GM18517 (cell line): Measurements from ENCODE around the gene AKT3.

Experiments
- ATAC-seq: cut with Tn5 transposase; IDR thresholded peaks from one replicate; pipeline ENCODE4 v1.9.1; 2021; ENCODE audit warnings: mild to moderate bottlenecking, moderate library complexity; ENCODE audit not compliant: unreplicated experiment

AKT3 gene

GRCh38 chr1:243564814-243565213 is 285.2 kb downstream of the AKT3 start:
- no peak for ATAC-seq

DNA sequence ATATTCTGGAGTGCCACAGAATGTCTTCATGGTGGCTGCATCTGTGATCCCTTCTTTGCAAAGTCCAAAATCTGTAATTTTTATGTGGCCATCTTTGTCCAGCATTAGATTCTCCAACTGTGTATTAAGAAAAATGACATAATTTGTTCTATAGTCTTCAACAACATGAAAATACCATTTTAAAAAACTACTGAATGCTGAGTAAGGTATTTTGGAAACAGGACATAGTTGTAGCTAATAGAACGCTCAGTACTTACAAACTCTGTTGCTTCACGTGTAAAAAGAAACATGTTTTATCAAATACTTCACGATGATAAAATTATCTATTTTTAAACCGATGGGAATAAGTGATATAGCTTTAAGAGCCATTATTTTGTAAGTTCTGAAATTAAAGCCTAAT is 286.3 kb downstream of the AKT3 start:
- no peak for ATAC-seq

- ATAC-seq = no peak
These were observed 287.6 kb downstream of the AKT3 start for GRCh38 chr1:243562473-243562872.

GRCh38 chr1:243561588-243562319 is 288.3 kb downstream of the AKT3 start:
- ATAC-seq = no peak

GRCh38 chr1:243559575-243560162 is 290.4 kb downstream of the AKT3 start:
- ATAC-seq = no peak

- no peak for ATAC-seq
These were observed 291.5 kb downstream of the AKT3 start for GRCh38 chr1:243558576-243558975.

- no peak for ATAC-seq
These were observed 292.2 kb downstream of the AKT3 start for GRCh38 chr1:243557866-243558265.

- ATAC-seq = no peak
These were observed 295.4 kb downstream of the AKT3 start for GRCh38 chr1:243554686-243555085.

- no peak for ATAC-seq
These were observed 297.0 kb downstream of the AKT3 start for GRCh38 chr1:243553090-243553489.

- no peak for ATAC-seq
These were observed 299.8 kb downstream of the AKT3 start for GRCh38 chr1:243550276-243550675.

GRCh38 chr1:243549791-243550190 is 300.3 kb downstream of the AKT3 start:
- no peak for ATAC-seq

DNA sequence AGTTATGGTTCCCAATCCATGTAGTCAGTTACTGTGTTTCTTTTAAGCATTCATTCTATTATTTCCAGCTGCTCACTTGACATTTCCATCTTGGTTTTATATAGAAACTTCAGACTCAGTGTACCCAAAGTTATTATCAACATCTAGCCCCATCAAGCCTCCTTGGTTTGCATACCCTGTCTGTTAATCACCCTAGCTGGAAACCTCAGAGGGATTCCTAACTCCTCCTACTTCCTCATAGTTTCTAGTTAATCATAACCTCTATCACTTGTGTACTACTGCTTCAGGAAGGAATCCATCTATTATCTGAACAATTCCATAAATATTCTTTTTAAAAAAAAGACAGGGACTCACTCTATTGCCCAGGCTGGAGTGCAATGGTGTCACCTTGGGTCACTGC is 300.9 kb downstream of the AKT3 start:
- no peak for ATAC-seq

- no peak for ATAC-seq
These were observed 301.5 kb downstream of the AKT3 start for GRCh38 chr1:243548516-243548915.

DNA sequence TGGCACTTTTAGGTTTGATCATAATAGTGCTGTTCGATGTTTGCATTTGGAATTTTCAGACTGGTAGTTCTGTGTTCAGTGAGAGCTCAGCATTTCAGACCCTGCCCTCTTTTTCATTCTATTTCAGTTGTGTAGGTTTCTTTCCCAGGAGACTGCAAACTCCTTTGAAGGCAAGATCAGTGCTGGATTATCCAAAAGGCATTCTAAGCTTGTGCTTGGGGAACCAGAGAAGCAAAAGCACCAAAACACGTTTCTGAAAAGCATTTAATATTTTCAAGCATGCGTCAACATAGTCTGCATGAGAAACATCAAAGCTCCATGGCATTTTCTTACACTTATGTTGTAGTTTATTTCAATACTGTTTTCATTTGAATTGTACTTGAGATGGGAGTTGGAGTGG is 302.2 kb downstream of the AKT3 start:
- no peak for ATAC-seq

- ATAC-seq = no peak
These were observed 303.6 kb downstream of the AKT3 start for GRCh38 chr1:243546457-243546856.

DNA sequence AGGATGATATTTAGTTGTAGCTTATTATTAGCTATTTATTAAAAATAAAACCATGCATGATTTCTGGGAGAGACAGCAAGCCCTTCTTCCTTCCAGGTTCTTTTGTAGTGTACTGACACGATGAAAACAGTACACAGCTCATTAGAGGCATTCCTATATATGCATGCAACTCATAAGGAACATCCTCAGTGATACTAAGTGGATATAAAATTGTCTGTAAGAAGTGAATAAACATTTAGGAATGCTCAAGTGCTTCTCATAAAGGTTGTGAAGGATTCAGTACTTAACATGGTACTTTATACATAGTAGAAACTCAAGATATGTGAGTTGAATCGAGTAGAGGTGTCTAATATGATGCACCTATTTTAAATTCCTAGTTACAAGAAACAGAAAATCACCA is 306.5 kb downstream of the AKT3 start:
- no peak for ATAC-seq

- no peak for ATAC-seq
These were observed 307.2 kb downstream of the AKT3 start for GRCh38 chr1:243542739-243543415.

DNA sequence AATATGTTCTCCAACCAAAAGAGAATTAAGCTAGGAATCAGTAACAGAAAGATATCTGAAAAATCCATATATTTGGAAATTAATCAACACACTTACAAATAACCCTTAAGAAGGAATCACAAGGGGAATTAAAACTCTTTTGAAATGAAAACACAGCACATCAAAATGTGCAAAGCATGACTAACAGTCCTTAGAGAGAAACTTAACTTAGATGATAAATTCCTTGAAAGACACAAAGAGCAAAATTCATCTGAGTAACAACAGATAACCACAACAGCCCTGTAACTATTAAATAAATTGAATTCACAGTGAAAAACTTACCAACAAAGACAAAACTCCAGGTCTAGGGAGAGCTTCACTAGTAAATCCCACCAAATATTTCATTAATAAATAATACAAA is 310.4 kb downstream of the AKT3 start:
- no peak for ATAC-seq

GRCh38 chr1:243535014-243535413 is 315.0 kb downstream of the AKT3 start:
- ATAC-seq = no peak

- ATAC-seq = no peak
These were observed 320.5 kb downstream of the AKT3 start for GRCh38 chr1:243529512-243529911.

DNA sequence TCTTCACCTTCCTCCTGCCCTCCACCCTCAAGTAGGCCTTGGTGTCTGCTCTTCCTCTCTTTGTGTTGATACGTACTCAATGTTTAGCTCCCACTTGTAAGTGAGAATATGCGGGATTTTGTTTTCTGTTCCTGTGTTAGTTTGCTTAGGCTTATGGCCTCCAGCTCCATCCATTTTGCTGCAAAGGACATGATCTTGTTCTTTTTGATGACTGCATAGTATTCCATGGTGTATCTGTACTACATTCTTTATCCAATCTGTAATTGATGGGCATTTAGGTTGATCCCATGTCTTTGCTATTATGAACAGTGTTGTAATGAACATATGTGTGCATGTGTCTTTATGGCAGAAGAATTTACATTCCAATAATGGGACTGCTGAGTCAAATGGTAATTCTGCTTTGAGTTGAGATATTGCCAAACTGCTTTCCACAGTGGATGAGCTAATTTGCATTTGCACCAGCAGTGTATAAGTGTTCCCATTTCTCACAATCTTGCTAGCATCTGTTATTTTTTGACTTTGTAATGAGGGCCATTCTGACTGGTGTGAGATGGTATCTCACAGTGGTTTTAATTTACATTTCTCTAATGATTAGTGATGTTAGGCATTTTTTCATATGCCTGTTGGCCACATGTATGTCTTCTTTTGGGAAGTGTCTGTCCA is 321.5 kb downstream of the AKT3 start:
- ATAC-seq = no peak

- ATAC-seq = no peak
These were observed 323.9 kb downstream of the AKT3 start for GRCh38 chr1:243526180-243526579.
